Glutamatergic neuron (in vitro differentiated cells): ENCODE measurements around the gene RHOBTB3. TPM values are rescaled to one million over a fixed set of nuclear protein-coding genes. Genes with fewer than 3 reads are reported as not detected.

Experiments
- DNase-seq: peaks from one replicate; pipeline ENCODE4 v3.0.0; 2022
- H3K27ac Mint-ChIP-seq: one replicate; pipeline ENCODE4 v1.8.0; 2020; ENCODE audit warnings: mild to moderate bottlenecking, mixed read lengths, inconsistent platforms; ENCODE audit not compliant: unreplicated experiment
- H3K27me3 Mint-ChIP-seq: one replicate; pipeline ENCODE4 v1.8.0; 2020; ENCODE audit warnings: mild to moderate bottlenecking, moderate library complexity, mixed read lengths, inconsistent platforms; ENCODE audit not compliant: unreplicated experiment
- H3K36me3 Mint-ChIP-seq: one replicate; pipeline ENCODE4 v1.8.0; 2020; ENCODE audit warnings: mild to moderate bottlenecking, mixed read lengths, inconsistent platforms; ENCODE audit not compliant: unreplicated experiment
- H3K4me1 Mint-ChIP-seq: one replicate; pipeline ENCODE4 v1.8.0; 2020; ENCODE audit warnings: mild to moderate bottlenecking, low read depth, mixed read lengths, inconsistent platforms; ENCODE audit not compliant: unreplicated experiment
- H3K4me3 Mint-ChIP-seq: one replicate; pipeline ENCODE4 v1.8.0; 2020; ENCODE audit warnings: mild to moderate bottlenecking, mixed read lengths, inconsistent platforms; ENCODE audit not compliant: unreplicated experiment
- H3K9me3 Mint-ChIP-seq: one replicate; pipeline ENCODE4 v1.8.0; 2020; ENCODE audit warnings: mild to moderate bottlenecking, moderate library complexity, mixed read lengths, inconsistent platforms; ENCODE audit not compliant: unreplicated experiment
- total RNA-seq: library from RNA; stranded (reverse); fragmentation: NEBNext Ultra II Directional; extraction: Animal tissue kit (Norgen Biotek cat#: 25700); gene quantifications from one replicate; pipeline ENCODE4 v1.2.1, GENCODE V29; 2021; ENCODE audit not compliant: unreplicated experiment
- TF ChIP-seq, protein P1 (sequence below): fragments of 200-600 bp; sonication (generic); IDR thresholded peaks from one replicate; pipeline ENCODE4 v1.5.0; 2021; ENCODE audit not compliant: partially characterized antibody, unreplicated experiment

The RHOBTB3 gene
- total RNA-seq, 1 donor from 2014 or later = 39.0 TPM

DNA sequence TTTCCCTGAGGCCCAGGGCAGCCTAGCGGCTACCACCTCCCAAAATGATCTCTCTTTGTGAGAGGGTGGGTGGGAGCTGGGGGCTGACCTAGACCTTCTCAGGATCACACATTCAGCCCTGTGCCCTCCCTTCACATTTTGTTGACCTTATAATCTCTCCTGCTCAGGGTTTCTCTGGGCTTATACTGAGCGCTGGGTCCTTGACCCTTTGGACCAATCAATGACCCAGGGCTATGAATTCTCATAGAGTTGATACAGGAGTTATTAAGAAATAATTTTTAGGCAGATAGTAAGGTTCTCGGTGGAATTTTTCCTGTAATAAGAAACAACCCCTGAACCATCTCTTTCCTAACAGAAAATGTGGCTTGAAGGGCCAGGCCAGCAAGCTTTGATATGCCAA, 69.4 kb downstream of the RHOBTB3 start:
- Mint-ChIP-seq H3K4me1 (no peaks in the 10 kb centered on the region), H3K9me3 (peaks cover 6% of the 10 kb centered on the region), H3K27ac (no peak overlapping the region), H3K27me3 (no peaks in the 10 kb centered on the region), H3K36me3 (peaks cover 14% of the 10 kb centered on the region), H3K4me3 (no peak overlapping the region)
- no peak for DNase-seq
- TF ChIP-seq, protein P1, sequence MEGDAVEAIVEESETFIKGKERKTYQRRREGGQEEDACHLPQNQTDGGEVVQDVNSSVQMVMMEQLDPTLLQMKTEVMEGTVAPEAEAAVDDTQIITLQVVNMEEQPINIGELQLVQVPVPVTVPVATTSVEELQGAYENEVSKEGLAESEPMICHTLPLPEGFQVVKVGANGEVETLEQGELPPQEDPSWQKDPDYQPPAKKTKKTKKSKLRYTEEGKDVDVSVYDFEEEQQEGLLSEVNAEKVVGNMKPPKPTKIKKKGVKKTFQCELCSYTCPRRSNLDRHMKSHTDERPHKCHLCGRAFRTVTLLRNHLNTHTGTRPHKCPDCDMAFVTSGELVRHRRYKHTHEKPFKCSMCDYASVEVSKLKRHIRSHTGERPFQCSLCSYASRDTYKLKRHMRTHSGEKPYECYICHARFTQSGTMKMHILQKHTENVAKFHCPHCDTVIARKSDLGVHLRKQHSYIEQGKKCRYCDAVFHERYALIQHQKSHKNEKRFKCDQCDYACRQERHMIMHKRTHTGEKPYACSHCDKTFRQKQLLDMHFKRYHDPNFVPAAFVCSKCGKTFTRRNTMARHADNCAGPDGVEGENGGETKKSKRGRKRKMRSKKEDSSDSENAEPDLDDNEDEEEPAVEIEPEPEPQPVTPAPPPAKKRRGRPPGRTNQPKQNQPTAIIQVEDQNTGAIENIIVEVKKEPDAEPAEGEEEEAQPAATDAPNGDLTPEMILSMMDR = no peak

DNA sequence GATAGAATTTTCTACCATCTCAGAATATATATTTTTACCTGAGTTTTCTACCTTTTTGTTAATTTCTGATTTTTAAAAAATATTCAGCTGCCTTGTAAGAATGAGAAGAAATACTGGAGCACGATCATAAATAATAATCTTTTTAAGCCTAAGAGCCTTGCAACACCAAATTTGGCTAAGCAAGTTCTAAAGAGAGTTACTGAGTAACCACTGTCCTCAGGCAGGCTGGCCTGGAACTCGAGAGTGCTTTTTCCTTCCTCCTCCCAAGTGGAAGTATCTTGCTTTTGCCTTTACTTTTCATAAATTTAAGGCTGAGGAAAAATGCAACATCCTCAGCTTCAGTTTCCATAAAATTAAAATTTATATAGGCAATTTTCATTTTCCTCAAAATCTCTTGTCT, 70.4 kb downstream of the RHOBTB3 start:
- Mint-ChIP-seq H3K9me3 (peaks cover 6% of the 10 kb centered on the region), H3K36me3 (peaks cover 14% of the 10 kb centered on the region), H3K27ac (no peak overlapping the region), H3K27me3 (no peaks in the 10 kb centered on the region), H3K4me1 (no peaks in the 10 kb centered on the region), H3K4me3 (no peak overlapping the region)
- no peak for DNase-seq
- TF ChIP-seq, protein P1 = no peak

DNA sequence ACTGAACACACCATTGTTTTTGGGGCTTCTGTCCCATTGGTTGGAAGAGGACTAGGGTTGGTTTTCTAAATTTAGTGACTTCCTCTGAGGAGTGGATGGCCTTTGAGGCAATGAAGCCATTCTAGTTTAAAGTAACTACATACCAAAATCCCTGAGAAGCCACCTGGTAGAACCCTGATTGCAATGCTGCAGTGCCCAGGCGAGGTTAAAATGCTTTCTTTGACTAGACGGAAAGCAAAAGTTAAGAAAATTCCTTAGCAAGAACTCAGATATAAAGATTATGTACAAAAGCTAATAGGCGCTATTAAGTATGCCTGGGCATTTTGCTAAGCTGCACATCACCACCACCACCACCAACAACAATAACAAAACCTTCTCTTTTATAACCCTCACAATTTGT, 70.8 kb downstream of the RHOBTB3 start:
- Mint-ChIP-seq H3K9me3 (peaks cover 6% of the 10 kb centered on the region), H3K36me3 (peaks cover 14% of the 10 kb centered on the region), H3K27me3 (no peaks in the 10 kb centered on the region), H3K4me1 (no peaks in the 10 kb centered on the region), H3K27ac (no peak overlapping the region), H3K4me3 (no peak overlapping the region)
- DNase-seq = no peak
- TF ChIP-seq, protein P1 = no peak

DNA sequence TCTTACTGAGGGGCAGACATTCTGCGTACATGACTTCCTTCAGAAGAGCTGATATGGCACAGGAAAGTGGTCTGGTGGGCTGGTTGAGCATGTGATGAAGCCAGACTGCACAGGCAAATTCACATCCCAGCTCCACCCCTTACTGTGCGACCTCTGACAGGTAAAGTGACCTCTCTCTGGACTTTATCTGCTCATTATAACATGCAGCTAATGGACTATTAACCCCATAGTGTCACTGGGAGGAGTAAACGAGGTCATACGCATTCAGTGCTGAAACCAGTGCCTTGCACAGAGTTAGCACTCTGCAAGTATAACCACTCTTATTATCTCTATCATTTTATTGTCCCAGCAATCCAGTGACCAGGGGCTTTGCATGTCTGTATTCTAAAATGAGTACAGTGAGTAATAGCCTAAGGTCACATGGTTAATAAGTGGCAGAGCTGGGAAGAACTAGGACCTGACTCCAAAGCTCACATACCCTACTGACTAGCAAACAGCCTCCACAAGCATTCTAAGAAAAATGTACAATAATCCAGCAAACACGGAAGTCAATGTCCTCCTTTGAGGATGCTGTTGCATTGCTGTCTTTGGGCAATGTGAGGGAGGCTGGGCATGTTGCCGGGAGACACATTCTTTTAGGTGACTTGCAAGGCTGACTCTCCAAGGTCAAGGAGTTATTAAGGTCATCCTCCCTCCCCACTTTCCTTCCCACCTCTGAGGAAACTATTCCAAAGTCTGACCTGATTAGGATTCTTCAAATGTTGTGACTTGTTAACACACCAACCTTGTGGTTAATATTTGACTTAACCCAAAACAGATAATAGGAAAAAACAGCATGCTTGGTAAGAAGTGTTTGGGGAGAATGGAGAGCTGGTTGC, 72.4 kb downstream of the RHOBTB3 start:
- Mint-ChIP-seq H3K27me3 (no peaks in the 10 kb centered on the region), H3K27ac (no peak overlapping the region), H3K4me3 (no peak overlapping the region), H3K4me1 (peaks cover under 1% of the 10 kb centered on the region), H3K9me3 (peaks cover 6% of the 10 kb centered on the region), H3K36me3 (peaks cover 14% of the 10 kb centered on the region)
- DNase-seq = no peak
- TF ChIP-seq, protein P1 = no peak
